ENCODE measurements around the gene ATIC. TPM values are rescaled to one million over a fixed set of nuclear protein-coding genes. Genes with fewer than 3 reads are reported as not detected.

ATIC gene
- total RNA-seq, 1 experiment from 2014 or later = 285 TPM

GRCh38 chr2:215366440-215367032 is 54.7 kb downstream of the ATIC start:
- no peaks in the 10 kb centered on the region for H3K4me1 Mint-ChIP-seq
- ATAC-seq (no peak), DNase-seq (ENCODE audit: low spot score) (no peak)
- peaks cover 64% of the 10 kb centered on the region for H3K36me3 Mint-ChIP-seq
- H3K4me3 Mint-ChIP-seq = no peak overlapping the region
- TF ChIP-seq FOXJ3 (CRISPR knock-in tag; IDR thresholded peaks at IDR 0.05; ENCODE audit: borderline replicate concordance) (no peak), IRF1 (CRISPR knock-in tag; IDR thresholded peaks at IDR 0.05) (no peak), NR2C2 (CRISPR knock-in tag; IDR thresholded peaks at IDR 0.05) (no peak), ZNF416 (CRISPR knock-in tag; IDR thresholded peaks at IDR 0.05) (no peak), NR1H2 (CRISPR knock-in tag; IDR thresholded peaks at IDR 0.05) (no peak), GTF2I (CRISPR knock-in tag; conservative IDR thresholded peaks at IDR 0.05) (no peak), ATF1 (CRISPR knock-in tag; IDR thresholded peaks at IDR 0.05) (no peak), SOX15 (CRISPR knock-in tag; IDR thresholded peaks at IDR 0.05) (no peak), EMX1 (CRISPR knock-in tag; IDR thresholded peaks at IDR 0.05) (no peak), PRRX2 (CRISPR knock-in tag; IDR thresholded peaks at IDR 0.05) (no peak), KAT7 (CRISPR knock-in tag; IDR thresholded peaks at IDR 0.05; ENCODE audit: borderline replicate concordance) (no peak), TEAD4 (CRISPR knock-in tag; IDR thresholded peaks at IDR 0.05) (no peak), TEAD1 (CRISPR knock-in tag; IDR thresholded peaks at IDR 0.05) (no peak), ZNF423 (CRISPR knock-in tag; IDR thresholded peaks at IDR 0.05) (no peak), FOXP1 (CRISPR knock-in tag; IDR thresholded peaks at IDR 0.05; ENCODE audit: borderline replicate concordance) (no peak), ZNF232 (CRISPR knock-in tag; IDR thresholded peaks at IDR 0.05) (no peak), GRHL2 (CRISPR knock-in tag; IDR thresholded peaks at IDR 0.05; ENCODE audit: insufficient replicate concordance, severe bottlenecking) (no peak), OVOL2 (CRISPR knock-in tag; IDR thresholded peaks at IDR 0.05; ENCODE audit: borderline replicate concordance) (no peak)
- ChIA-PET CTCF (no interaction called here), POLR2A (interaction anchor here (0.6 kb wide), 1 partner anchor 21 kb away, joined by 9 read pairs; no protein-coding TSS in a partner anchor)
- no peaks in the 10 kb centered on the region for H3K27me3 Mint-ChIP-seq (ENCODE audit: low read depth)
- no peaks in the 10 kb centered on the region for H3K9me3 Mint-ChIP-seq
- no peak overlapping the region for H3K27ac Mint-ChIP-seq

DNA sequence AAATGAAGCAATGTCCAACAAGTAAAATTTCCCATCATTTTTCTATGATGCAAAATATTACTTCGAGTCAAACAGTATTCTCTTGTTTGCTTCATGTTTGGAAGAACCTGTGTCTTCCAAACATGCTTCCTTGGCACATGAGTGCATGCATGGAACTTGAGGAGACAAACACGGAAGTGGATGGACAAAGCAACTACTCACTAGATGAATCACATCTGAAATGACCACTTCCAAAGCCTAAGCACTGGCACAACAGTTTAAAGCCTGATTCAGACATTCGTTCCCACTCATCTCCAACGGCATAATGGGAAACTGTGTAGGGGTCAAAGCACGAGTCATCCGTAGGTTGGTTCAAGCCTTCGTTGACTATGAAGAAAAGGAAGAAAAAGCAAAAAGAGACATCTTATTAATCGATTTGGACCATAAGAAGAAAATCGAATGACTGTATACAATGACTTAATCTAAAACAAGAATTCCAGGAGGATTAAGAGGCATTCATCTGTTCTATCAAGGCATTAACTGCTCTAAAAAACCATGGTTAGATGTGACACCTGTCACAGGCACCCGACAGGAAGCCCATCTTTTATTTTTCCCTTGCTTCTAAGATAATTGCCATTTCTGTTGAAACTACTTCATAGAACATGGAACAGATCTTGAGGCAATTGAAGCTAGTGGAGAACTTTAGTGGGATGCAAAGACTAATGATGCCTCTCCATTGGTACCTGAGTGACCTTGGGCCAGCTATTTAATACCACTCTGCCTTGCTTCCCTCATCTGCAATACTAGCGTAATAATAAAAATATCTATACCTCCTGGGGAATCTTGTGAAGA is 56.0 kb downstream of the ATIC start:
- POLR2A ChIA-PET = no interaction called here
- Mint-ChIP-seq H3K9me3 (no peaks in the 10 kb centered on the region), H3K27me3 (ENCODE audit: low read depth) (no peaks in the 10 kb centered on the region), H3K36me3 (peaks cover 62% of the 10 kb centered on the region), H3K4me1 (no peaks in the 10 kb centered on the region), H3K27ac (no peak overlapping the region; the same call in 1 of the 2 replicates), H3K4me3 (no peak overlapping the region)
- DNase-seq (ENCODE audit: low spot score) (no peak), ATAC-seq (no peak)
- CTCF ChIA-PET = no interaction called here
- TF ChIP-seq GRHL2 (CRISPR knock-in tag; IDR thresholded peaks at IDR 0.05; ENCODE audit: insufficient replicate concordance, severe bottlenecking) (no peak), RORB (CRISPR knock-in tag; IDR thresholded peaks at IDR 0.05) (0 out of 2 replicates have a peak, but pooled peaks have one; percentile 32)

- CTCF ChIA-PET = no interaction called here
- H3K36me3 Mint-ChIP-seq = peaks cover 62% of the 10 kb centered on the region
- POLR2A ChIA-PET = no interaction called here
- no peaks in the 10 kb centered on the region for H3K27me3 Mint-ChIP-seq (ENCODE audit: low read depth)
- H3K4me1 Mint-ChIP-seq = no peaks in the 10 kb centered on the region
- H3K4me3 Mint-ChIP-seq = no peak overlapping the region
- H3K9me3 Mint-ChIP-seq = no peaks in the 10 kb centered on the region
- DNase-seq (ENCODE audit: low spot score) (no peak), ATAC-seq (no peak)
- H3K27ac Mint-ChIP-seq = no peak overlapping the region
- TF ChIP-seq ERG (CRISPR knock-in tag; IDR thresholded peaks at IDR 0.05) (no peak), MXD4 (CRISPR knock-in tag; IDR thresholded peaks at IDR 0.05; ENCODE audit: borderline replicate concordance) (no peak), ZNF532 (CRISPR knock-in tag; IDR thresholded peaks at IDR 0.05; ENCODE audit: borderline replicate concordance) (no peak), ARID4B (CRISPR knock-in tag; IDR thresholded peaks at IDR 0.05; ENCODE audit: borderline replicate concordance) (no peak)
Observed at GRCh38 chr2:215368493-215368809, 56.6 kb downstream of the ATIC start.
